CMK (cell line): ENCODE data around the gene CIAO2A.
"Not testable (repeated sequence)": the region's sequence is repeated elsewhere in the genome, so short reads cannot be mapped to it uniquely, and the experiment has no call there.

Experiments used
- DNase-seq: peaks from one replicate; pipeline ENCODE4 v3.0.0-alpha.2; 2010; ENCODE audit warnings: low read depth

CIAO2A gene

GRCh38 chr15:64071931-64072765, 21.5 kb downstream of the CIAO2A start:
- no peak for DNase-seq

- DNase-seq: no peak
These were observed 22.4 kb downstream of the CIAO2A start for GRCh38 chr15:64070965-64071851.

DNA sequence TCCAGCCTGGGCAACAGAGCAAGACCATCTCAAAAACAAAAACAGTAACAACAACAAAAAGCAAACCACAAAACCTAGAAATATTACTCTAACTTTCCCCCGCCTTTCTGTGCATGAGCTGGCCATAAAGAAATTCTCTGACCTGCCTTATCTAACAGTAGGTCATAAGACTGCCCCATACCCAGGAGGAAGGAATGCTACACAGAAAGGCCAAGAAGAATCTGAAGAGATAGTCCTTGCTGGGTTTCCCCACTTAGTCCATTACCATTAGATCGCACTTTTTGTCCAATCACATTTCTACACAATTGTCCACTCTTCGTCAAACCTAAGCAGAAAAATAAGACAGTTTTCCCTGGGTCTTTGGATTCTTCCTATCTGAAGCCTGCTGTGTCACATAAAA, 23.5 kb downstream of the CIAO2A start:
- DNase-seq: no peak

- no peak for DNase-seq
These were observed 25.5 kb downstream of the CIAO2A start for GRCh38 chr15:64068133-64068532.

- no peak for DNase-seq
These were observed 26.0 kb downstream of the CIAO2A start for GRCh38 chr15:64067564-64068030.

DNA sequence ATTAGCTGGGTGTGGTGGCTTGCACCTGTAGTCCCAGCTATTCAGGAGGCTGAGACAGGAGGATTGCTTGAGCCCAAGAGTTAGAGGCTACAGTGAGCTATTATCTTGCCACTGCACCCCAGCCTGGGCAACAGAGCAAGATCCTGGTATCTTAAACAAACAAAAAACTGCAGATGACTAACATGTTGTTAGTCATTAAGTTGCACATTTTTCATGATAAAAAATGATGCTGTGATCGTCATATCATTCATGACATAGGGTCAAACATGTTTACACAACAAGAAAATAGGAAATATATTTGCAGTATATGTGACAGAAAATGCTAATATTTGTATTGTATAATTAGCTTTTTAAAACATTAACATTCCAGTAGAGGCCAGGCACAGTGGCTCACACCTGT, 27.2 kb downstream of the CIAO2A start:
- no peak for DNase-seq

GRCh38 chr15:64060716-64061115, 32.9 kb downstream of the CIAO2A start:
- no peak for DNase-seq

DNA sequence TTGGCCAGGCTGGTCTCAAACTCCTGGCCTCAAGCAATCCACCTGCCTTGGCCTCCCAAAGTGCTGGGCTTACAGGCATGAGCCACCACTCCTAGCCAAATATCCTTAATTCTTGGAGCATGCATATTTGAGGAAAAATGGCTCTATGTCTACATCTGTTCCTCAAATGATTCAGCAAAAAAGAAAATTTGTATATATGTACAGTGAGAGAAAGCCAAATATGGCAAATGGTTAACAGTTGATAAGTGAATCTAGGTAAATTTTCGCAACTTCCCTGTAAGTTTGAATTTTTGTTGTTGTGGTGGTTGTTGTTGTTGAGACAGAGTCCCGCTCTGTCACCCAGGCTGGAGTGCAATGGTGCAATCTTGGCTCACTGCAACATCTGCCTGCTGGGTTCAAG, 34.5 kb downstream of the CIAO2A start:
- DNase-seq: not testable (repeated sequence)

DNA sequence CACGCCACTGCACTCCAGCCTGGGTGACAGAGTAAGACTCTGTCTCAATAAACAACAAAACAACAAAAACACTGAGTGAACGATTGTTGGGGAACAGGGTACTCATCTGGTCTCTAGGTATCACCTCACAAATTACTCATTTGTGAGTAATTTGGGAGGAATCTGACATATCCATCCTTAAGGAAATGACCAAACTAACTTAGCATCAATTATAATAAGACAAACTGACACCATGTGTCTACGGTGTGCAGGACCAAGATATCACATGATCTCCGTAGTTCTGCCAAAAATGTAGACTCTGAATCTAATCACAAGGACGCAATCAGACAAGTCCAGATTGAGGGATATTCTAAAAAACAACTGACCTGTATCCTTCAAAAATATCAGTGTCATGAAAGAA, 35.4 kb downstream of the CIAO2A start:
- no peak for DNase-seq

GRCh38 chr15:64053674-64054073, 40.0 kb downstream of the CIAO2A start:
- DNase-seq: not testable (repeated sequence)

DNA sequence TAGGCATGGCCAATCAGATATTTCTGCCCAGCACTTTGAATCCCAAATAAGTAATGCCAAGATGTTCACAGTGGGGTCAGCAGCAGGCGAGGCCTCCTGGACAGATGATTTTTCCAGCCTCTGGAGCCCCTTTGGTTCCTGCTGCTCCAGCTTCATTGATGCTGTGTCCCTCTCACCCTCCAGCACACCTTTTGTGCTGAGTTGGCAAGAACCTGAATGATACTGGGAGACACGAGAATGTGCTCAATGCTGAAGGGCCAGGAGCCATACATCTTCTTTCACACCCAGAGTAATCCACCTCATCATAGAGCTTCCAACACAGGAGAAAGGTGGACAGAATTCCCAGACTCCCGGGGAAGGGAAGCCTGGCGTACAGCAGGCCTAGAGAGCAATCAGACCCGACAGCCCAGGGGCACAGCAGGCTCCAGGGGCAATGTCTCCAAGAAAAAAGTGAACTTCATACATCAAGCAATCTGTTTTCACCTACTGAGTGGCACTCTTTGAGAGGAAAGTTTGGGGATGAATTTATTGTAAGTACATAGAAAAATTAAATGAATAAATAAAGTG, 40.6 kb downstream of the CIAO2A start:
- no peak for DNase-seq

- DNase-seq: no peak
These were observed 42.0 kb downstream of the CIAO2A start for GRCh38 chr15:64051407-64052259.

DNA sequence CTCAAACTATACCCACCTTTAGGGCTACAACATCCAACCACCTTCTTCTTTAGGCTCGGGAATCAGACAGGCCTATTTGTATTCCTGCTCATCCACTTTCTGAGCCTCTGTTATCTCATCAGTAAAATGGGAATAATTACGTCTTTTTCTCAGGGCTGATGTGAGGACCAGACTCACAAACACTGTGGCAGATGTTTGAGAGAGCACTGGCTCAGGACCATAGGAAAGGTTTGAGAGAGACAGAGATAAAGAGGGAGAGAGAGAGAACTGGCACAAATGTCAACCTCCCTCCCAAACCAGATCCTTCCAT, 42.6 kb downstream of the CIAO2A start:
- no peak for DNase-seq

DNA sequence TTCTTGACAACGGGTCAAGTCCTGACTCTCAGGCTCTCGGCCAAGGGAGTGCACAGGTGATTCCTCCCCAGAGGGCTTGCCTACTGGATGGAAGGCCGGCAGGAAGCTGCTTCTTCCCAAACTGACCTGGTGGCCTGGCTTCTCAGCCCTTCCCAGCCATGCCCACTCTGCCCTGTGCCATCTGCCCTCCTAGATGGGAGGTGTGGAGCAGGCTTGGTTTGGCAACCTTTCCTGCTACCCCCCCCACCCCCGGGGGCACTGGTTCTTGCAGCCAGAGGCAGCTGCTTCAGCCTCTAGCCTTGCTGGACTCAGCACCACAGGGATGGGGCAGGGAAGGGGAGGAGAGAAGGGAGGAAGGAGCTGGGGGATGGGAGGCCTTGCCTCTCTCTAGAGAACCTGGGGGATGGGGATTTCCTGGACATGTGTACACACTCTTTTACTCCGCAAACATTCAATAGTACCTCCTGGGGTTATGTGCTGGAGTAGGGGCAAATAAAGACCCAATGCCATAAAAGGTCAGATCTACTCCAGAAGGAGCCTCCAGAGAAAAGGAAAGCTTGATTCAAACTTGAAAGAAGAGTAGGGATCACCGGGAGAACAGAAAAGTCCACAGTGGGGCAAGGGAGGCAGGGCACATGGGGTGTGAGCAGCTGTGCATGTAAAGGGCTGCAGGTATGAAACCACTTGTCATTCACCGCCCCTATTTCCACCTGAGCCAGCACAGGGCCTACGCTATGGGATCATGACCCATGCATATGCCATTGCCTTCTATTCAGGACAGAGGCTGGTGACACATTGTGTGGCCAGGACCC, 43.2 kb downstream of the CIAO2A start:
- no peak for DNase-seq

DNA sequence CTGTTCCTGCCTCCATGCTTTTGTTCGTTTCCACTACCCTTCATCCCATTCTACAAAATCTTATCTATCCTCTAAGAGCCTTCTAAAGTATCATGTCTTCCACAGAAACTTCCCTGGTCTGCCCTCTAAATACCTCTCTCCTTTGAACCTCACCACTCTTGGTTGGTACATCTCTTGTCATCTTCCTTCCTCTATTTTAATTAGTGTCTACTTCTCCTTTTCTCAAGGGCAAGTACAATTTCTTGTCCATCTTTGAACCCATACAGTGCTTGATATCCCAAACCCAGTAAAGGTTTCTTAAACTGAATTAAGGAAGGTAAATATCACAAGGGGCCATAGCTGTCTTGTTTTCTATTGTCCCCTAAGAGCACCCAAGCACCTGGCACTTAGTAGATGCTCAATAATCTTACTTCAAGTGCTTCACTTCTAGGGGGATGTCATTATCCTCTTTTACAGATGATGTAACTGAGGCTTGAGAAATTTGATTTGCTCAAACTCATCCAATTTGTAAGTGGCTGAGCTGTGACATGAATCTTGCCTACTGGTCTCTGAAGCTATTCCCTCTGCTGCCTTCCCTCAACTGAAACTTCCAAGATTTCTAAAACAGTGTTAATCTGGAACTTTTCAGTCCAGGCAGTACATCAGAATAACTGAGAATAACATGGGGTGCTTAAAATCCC, 44.7 kb downstream of the CIAO2A start:
- DNase-seq: no peak

DNA sequence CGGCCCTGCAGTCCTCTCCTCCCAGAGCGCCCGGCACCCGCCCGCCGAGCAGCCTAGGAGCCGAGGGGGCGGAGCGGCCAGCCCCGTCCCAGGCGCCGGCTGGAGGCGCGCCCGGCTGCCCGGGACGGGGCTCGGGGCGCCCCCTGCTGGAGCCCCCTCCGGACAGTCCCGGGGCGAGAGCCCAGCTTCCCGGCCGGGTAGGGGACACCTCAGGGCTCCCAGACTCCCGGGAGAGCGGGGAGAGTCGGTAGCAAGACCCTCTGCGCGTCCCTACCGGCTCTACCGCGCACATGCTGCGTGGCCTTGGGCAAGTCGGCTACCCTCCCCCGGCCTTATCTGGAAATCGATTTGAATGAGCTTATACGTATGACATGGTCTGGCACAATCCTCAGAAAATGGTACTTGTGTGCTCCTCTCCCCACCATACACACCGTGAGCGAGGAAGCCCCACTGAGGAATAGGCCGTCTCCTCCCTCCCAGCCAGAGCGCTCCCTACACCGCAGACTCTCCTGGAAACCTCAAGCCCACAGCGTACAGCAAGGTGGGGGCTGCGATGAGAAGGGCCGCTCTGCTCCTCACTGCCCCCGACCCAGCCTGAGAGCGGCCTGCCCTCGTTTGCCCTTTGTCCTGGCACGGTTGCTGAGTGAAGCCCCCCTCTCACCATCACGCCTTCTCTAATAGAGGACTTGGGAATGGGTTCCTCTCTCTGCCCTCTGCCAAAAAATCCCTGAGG, 47.1 kb downstream of the CIAO2A start, which contains the start of gene DAPK2:
Gene DAPK2, minus strand, starts transcription at position 65 of the 733 bp plus-strand sequence. CDS start 6,224 bp downstream, outside the sequence.
- DNase-seq: no peak

- no peak for DNase-seq
These were observed 47.7 kb downstream of the CIAO2A start for GRCh38 chr15:64045774-64046420.

DNA sequence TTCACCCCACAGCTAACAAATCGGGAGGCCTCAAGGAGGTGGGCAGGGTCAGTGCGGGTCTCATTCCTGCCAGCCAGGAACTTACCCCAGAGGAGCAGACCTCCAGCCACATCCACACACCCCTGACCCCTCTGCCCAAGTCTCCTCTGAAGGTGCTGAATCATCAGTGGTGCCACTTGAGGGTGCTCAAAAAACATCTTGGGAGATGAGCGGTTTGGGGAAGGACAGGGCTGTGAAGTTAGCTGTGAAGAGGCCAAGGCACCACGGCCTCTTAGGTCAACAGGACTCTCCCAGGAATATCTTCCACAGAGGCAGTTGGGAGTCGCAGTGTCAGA, 48.6 kb downstream of the CIAO2A start:
- DNase-seq: no peak
